ENCODE measurements around the gene ATG4B. TPM values are rescaled to one million over a fixed set of nuclear protein-coding genes. Genes with fewer than 3 reads are reported as not detected.

ATG4B gene
- total and polyA plus RNA-seq, 2 donors (not counting 3 experiments of a cell fraction or from before 2014, with no cell fraction given): 83.6 to 113 TPM

GRCh38 chr2:241599615-241600014, 37.9 kb upstream of the ATG4B start:
- Histone ChIP-seq H3K4me1 (ENCODE audit: control insufficient read depth, extremely low read depth, insufficient read depth, low read length) (peaks cover 8% of the 10 kb centered on the region), H3K27ac (ENCODE audit: insufficient read depth, low read depth, low read length) (no peak overlapping the region), H4K20me1 (replicated peaks; ENCODE audit: control insufficient read depth, extremely low read depth, insufficient read depth, low read length) (no peaks in the 10 kb centered on the region), H3K36me3 (ENCODE audit: control insufficient read depth in 2 of 2, extremely low read depth in 1 of 2, insufficient read depth in 2 of 2, low read length in 2 of 2) (peaks cover 5 to 15% of the 10 kb centered on the region in 2 experiments), H3K9me3 (replicated peaks; ENCODE audit: control insufficient read depth, insufficient read depth, low read length) (no peaks in the 10 kb centered on the region), H3K27me3 (ENCODE audit: control insufficient read depth in 2 of 2, insufficient read depth in 2 of 2, low read length in 2 of 2) (no peaks in the 10 kb centered on the region), H3K4me3 (replicated peaks in 1 of 3; ENCODE audit: insufficient read depth in 1 of 3, low read depth in 1 of 3, low read length in 3 of 3) (no peak overlapping the region), H2AFZ (ENCODE audit: low read depth, low read length) (no peak overlapping the region), H3K9ac (replicated peaks; ENCODE audit: extremely low read depth, insufficient read depth, low read length) (no peak overlapping the region), H3K9me1 (replicated peaks; ENCODE audit: control insufficient read depth, extremely low read depth, insufficient read depth, low read length) (no peaks in the 10 kb centered on the region), H3K79me2 (ENCODE audit: control insufficient read depth, insufficient read depth, low read length) (no peaks in the 10 kb centered on the region), H3K4me2 (ENCODE audit: insufficient read depth, low read length) (no peak overlapping the region)
- ChIA-PET POLR2A (no interaction called here), CTCF (interaction anchor here (1.5 kb wide), 1 partner anchor 19 kb away, joined by 4 read pairs; no protein-coding TSS in a partner anchor)
- DNase-seq (ENCODE audit: low read depth, low spot score) (peak; percentile 22), FAIRE-seq (peak; percentile 15)
- TF ChIP-seq POLR2A (IDR thresholded peaks at IDR 0.05; ENCODE audit: low read depth, low read length) (no peak), EZH2 (IDR thresholded peaks at IDR 0.05; ENCODE audit: borderline replicate concordance, low read depth, low read length, severe bottlenecking) (no peak), MYC (IDR thresholded peaks at IDR 0.05; ENCODE audit: low read depth, low read length) (no peak), GATA2 (IDR thresholded peaks at IDR 0.05; ENCODE audit: insufficient read depth, insufficient read length, low read depth, low read length) (no peak), JUN (IDR thresholded peaks at IDR 0.05; ENCODE audit: borderline replicate concordance, insufficient read depth, insufficient read length, low read depth) (no peak), POLR2AphosphoS5 (IDR thresholded peaks at IDR 0.05; ENCODE audit: insufficient read depth, low read depth, low read length) (no peak), FOS (IDR thresholded peaks at IDR 0.05; ENCODE audit: borderline replicate concordance, insufficient read depth, low read length) (no peak)
- TF ChIP-seq, protein P1, sequence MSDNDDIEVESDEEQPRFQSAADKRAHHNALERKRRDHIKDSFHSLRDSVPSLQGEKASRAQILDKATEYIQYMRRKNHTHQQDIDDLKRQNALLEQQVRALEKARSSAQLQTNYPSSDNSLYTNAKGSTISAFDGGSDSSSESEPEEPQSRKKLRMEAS (IDR thresholded peaks at IDR 0.05; ENCODE audit: insufficient read depth, insufficient read length): no peak
- intact Hi-C loops (cut with micrococcal nuclease): no loop called here
- no TSS peak for BruUV-seq (replicated peaks)
- dilution Hi-C loops (cut with MboI; ENCODE audit: extremely low pct_ligation_motif_present, low sequenced_read_pairs): no loop called here

DNA sequence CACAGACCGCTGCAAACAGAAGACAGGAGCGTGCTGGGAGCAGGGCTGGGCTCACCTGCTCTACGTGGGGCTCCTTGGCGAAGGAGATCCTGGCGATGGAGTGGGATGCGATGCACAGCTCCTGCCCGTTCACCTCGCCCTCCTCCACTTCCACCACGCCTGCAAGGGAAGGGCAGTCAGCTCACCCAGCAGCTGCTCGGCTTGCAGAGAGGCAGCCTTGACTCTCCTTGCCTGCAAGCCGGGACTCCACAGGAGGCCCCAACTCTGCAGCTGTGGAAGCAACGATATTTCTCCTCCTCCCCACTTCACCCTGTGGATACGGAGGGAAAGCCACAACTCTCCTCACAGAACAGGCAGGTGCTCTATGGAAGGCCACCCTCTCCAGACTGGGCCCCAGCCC, 35.7 kb upstream of the ATG4B start:
- no peak for TF ChIP-seq JUN (IDR thresholded peaks at IDR 0.05; ENCODE audit: borderline replicate concordance, insufficient read depth, insufficient read length, low read depth)
- no peak for TF ChIP-seq GATA2 (IDR thresholded peaks at IDR 0.05; ENCODE audit: insufficient read depth, insufficient read length, low read depth, low read length)
- no peak for TF ChIP-seq POLR2A (IDR thresholded peaks at IDR 0.05; ENCODE audit: low read depth, low read length)
- TF ChIP-seq, protein P1 (IDR thresholded peaks at IDR 0.05; ENCODE audit: insufficient read depth, insufficient read length): no peak
- TF ChIP-seq, protein P2, sequence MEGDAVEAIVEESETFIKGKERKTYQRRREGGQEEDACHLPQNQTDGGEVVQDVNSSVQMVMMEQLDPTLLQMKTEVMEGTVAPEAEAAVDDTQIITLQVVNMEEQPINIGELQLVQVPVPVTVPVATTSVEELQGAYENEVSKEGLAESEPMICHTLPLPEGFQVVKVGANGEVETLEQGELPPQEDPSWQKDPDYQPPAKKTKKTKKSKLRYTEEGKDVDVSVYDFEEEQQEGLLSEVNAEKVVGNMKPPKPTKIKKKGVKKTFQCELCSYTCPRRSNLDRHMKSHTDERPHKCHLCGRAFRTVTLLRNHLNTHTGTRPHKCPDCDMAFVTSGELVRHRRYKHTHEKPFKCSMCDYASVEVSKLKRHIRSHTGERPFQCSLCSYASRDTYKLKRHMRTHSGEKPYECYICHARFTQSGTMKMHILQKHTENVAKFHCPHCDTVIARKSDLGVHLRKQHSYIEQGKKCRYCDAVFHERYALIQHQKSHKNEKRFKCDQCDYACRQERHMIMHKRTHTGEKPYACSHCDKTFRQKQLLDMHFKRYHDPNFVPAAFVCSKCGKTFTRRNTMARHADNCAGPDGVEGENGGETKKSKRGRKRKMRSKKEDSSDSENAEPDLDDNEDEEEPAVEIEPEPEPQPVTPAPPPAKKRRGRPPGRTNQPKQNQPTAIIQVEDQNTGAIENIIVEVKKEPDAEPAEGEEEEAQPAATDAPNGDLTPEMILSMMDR (IDR thresholded peaks at IDR 0.05; ENCODE audit: extremely low read depth in 1 of 2, insufficient read depth in 1 of 2, low read depth in 1 of 2, low read length in 2 of 2): no peak
- no peak for TF ChIP-seq EZH2 (IDR thresholded peaks at IDR 0.05; ENCODE audit: borderline replicate concordance, low read depth, low read length, severe bottlenecking)
- TF ChIP-seq MYC (IDR thresholded peaks at IDR 0.05; ENCODE audit: low read depth, low read length): no peak
- no peak for TF ChIP-seq FOS (IDR thresholded peaks at IDR 0.05; ENCODE audit: borderline replicate concordance, insufficient read depth, low read length)
- TF ChIP-seq POLR2AphosphoS5 (IDR thresholded peaks at IDR 0.05; ENCODE audit: insufficient read depth, low read depth, low read length): no peak
- Histone ChIP-seq H3K27me3 (ENCODE audit: control insufficient read depth in 2 of 2, insufficient read depth in 2 of 2, low read length in 2 of 2) (no peaks in the 10 kb centered on the region), H3K4me3 (replicated peaks in 1 of 3; ENCODE audit: insufficient read depth in 1 of 3, low read depth in 1 of 3, low read length in 3 of 3) (no peak overlapping the region), H3K27ac (ENCODE audit: insufficient read depth, low read depth, low read length) (no peak overlapping the region), H3K9me1 (replicated peaks; ENCODE audit: control insufficient read depth, extremely low read depth, insufficient read depth, low read length) (no peaks in the 10 kb centered on the region), H2AFZ (ENCODE audit: low read depth, low read length) (no peak overlapping the region), H3K9me3 (replicated peaks; ENCODE audit: control insufficient read depth, insufficient read depth, low read length) (no peaks in the 10 kb centered on the region), H4K20me1 (replicated peaks; ENCODE audit: control insufficient read depth, extremely low read depth, insufficient read depth, low read length) (no peaks in the 10 kb centered on the region), H3K9ac (replicated peaks; ENCODE audit: extremely low read depth, insufficient read depth, low read length) (no peak overlapping the region), H3K79me2 (ENCODE audit: control insufficient read depth, insufficient read depth, low read length) (no peaks in the 10 kb centered on the region), H3K36me3 (ENCODE audit: control insufficient read depth in 2 of 2, extremely low read depth in 1 of 2, insufficient read depth in 2 of 2, low read length in 2 of 2) (peaks cover 5 to 18% of the 10 kb centered on the region in 2 experiments), H3K4me2 (ENCODE audit: insufficient read depth, low read length) (no peak overlapping the region), H3K4me1 (ENCODE audit: control insufficient read depth, extremely low read depth, insufficient read depth, low read length) (peaks cover 8% of the 10 kb centered on the region)
- intact Hi-C loops (cut with micrococcal nuclease): no loop called here
- DNase-seq (ENCODE audit: low read depth, low spot score): no peak
- no TSS peak for BruUV-seq (replicated peaks)
- no peak for FAIRE-seq
- ChIA-PET CTCF (no interaction called here), POLR2A (no interaction called here)
- dilution Hi-C loops (cut with MboI; ENCODE audit: extremely low pct_ligation_motif_present, low sequenced_read_pairs): no loop called here
